KOPT-K1 (cell line): Measurements from ENCODE around the gene ADAMTS13.
"Not testable (repeated sequence)": the region's sequence is repeated elsewhere in the genome, so short reads cannot be mapped to it uniquely, and the experiment has no call there.

ENCODE experiments used
- H3K27ac ChIP-seq: fragments of 200-600 bp; sonication (generic); 2 replicates; pipeline ENCODE4 v1.5.1; 2016; ENCODE audit warnings: antibody characterized with exemption, mild to moderate bottlenecking, low read depth, low read length; ENCODE audit not compliant: poor library complexity, severe bottlenecking
- H3K36me3 ChIP-seq: fragments of 200-600 bp; sonication (generic); 2 replicates; pipeline ENCODE4 v1.5.1; 2017; ENCODE audit warnings: antibody characterized with exemption, mild to moderate bottlenecking, low read length, moderate library complexity; ENCODE audit not compliant: insufficient read depth
- H3K9me3 ChIP-seq: fragments of 200-600 bp; sonication (generic); 2 replicates; pipeline ENCODE4 v1.5.1; 2017; ENCODE audit warnings: antibody characterized with exemption, low read length, mild to moderate bottlenecking; ENCODE audit not compliant: insufficient read depth, poor library complexity, severe bottlenecking

The ADAMTS13 gene

GRCh38 chr9:133385452-133385851 lies 36.7 kb upstream of the ADAMTS13 start:
- no peak overlapping the region for H3K27ac ChIP-seq
- no peaks in the 10 kb centered on the region for H3K9me3 ChIP-seq
- H3K36me3 ChIP-seq: no peaks in the 10 kb centered on the region

GRCh38 chr9:133386338-133386737 lies 35.8 kb upstream of the ADAMTS13 start:
- no peak overlapping the region for H3K27ac ChIP-seq
- H3K36me3 ChIP-seq: no peaks in the 10 kb centered on the region

GRCh38 chr9:133387680-133388079 lies 34.5 kb upstream of the ADAMTS13 start:
- Histone ChIP-seq H3K27ac (no peak overlapping the region), H3K36me3 (no peaks in the 10 kb centered on the region), H3K9me3 (no peaks in the 10 kb centered on the region)

More at GRCh38 chr9:133386338-133386737, 35.8 kb upstream of the ADAMTS13 start:
- H3K9me3 ChIP-seq: no peaks in the 10 kb centered on the region

GRCh38 chr9:133389025-133389557 lies 33.1 kb upstream of the ADAMTS13 start:
- Histone ChIP-seq H3K36me3 (no peaks in the 10 kb centered on the region), H3K9me3 (no peaks in the 10 kb centered on the region), H3K27ac (no peak overlapping the region)

- no peaks in the 10 kb centered on the region for H3K9me3 ChIP-seq
- H3K27ac ChIP-seq: no peak overlapping the region
- H3K36me3 ChIP-seq: no peaks in the 10 kb centered on the region
Observed at GRCh38 chr9:133389562-133389961, 32.6 kb upstream of the ADAMTS13 start.

GRCh38 chr9:133390713-133391112 lies 31.5 kb upstream of the ADAMTS13 start:
- Histone ChIP-seq H3K36me3 (no peaks in the 10 kb centered on the region), H3K9me3 (no peaks in the 10 kb centered on the region), H3K27ac (no peak overlapping the region)

GRCh38 chr9:133391449-133391848 lies 30.7 kb upstream of the ADAMTS13 start:
- H3K9me3 ChIP-seq, H3K27ac ChIP-seq, H3K36me3 ChIP-seq: not testable (repeated sequence)

GRCh38 chr9:133392308-133392707 lies 29.9 kb upstream of the ADAMTS13 start:
- not testable (repeated sequence) for H3K27ac ChIP-seq, H3K9me3 ChIP-seq, H3K36me3 ChIP-seq

- no peak overlapping the region for H3K27ac ChIP-seq
- H3K9me3 ChIP-seq: no peaks in the 10 kb centered on the region
- H3K36me3 ChIP-seq: no peaks in the 10 kb centered on the region
Observed at GRCh38 chr9:133393399-133393798, 28.8 kb upstream of the ADAMTS13 start.

- Histone ChIP-seq H3K27ac (no peak overlapping the region), H3K36me3 (no peaks in the 10 kb centered on the region), H3K9me3 (no peaks in the 10 kb centered on the region)
Observed at GRCh38 chr9:133394687-133395271, 27.4 kb upstream of the ADAMTS13 start.

GRCh38 chr9:133396952-133397351 lies 25.2 kb upstream of the ADAMTS13 start:
- peaks cover 6% of the 10 kb centered on the region; the same call in 1 of the 2 replicates for H3K36me3 ChIP-seq
- no peaks in the 10 kb centered on the region for H3K9me3 ChIP-seq
- no peak overlapping the region for H3K27ac ChIP-seq

- H3K36me3 ChIP-seq: peaks cover 11% of the 10 kb centered on the region; the same call in 1 of the 2 replicates
- no peak overlapping the region for H3K27ac ChIP-seq
- H3K9me3 ChIP-seq: no peaks in the 10 kb centered on the region
Observed at GRCh38 chr9:133397370-133397769, 24.8 kb upstream of the ADAMTS13 start.

- peaks cover 16% of the 10 kb centered on the region; the same call in 1 of the 2 replicates for H3K36me3 ChIP-seq
Observed at GRCh38 chr9:133397895-133398294, 24.3 kb upstream of the ADAMTS13 start.

GRCh38 chr9:133400292-133400691 lies 21.9 kb upstream of the ADAMTS13 start:
- no peak overlapping the region for H3K27ac ChIP-seq
- no peaks in the 10 kb centered on the region for H3K9me3 ChIP-seq
- H3K36me3 ChIP-seq: peaks cover 35% of the 10 kb centered on the region

More at GRCh38 chr9:133397895-133398294, 24.3 kb upstream of the ADAMTS13 start:
- Histone ChIP-seq H3K9me3 (no peaks in the 10 kb centered on the region), H3K27ac (no peak overlapping the region)

GRCh38 chr9:133401588-133401987 lies 20.6 kb upstream of the ADAMTS13 start:
- H3K27ac ChIP-seq: no peak overlapping the region
- H3K36me3 ChIP-seq: peaks cover 48% of the 10 kb centered on the region
- no peaks in the 10 kb centered on the region for H3K9me3 ChIP-seq

- peaks cover 59% of the 10 kb centered on the region for H3K36me3 ChIP-seq
- H3K27ac ChIP-seq: no peak overlapping the region
- no peaks in the 10 kb centered on the region for H3K9me3 ChIP-seq
Observed at GRCh38 chr9:133402689-133403088, 19.5 kb upstream of the ADAMTS13 start.
